SU-DHL-6 (cell line): ENCODE measurements around the gene ARHGAP20.

Experiments
- H2AFZ ChIP-seq: fragments of 200-600 bp; sonication (generic); 2 replicates; pipeline ENCODE4 v1.6.1; 2014; ENCODE audit warnings: low read depth, mild to moderate bottlenecking, moderate library complexity, mixed read lengths, antibody characterized with exemption, low read length; ENCODE audit not compliant: severe bottlenecking
- H3F3A ChIP-seq: fragments of 200-600 bp; shearing (Covaris generic); 2 replicates; pipeline ENCODE4 v1.6.0; 2016; ENCODE audit warnings: antibody characterized with exemption, mild to moderate bottlenecking; ENCODE audit not compliant: insufficient read depth
- H3K27ac ChIP-seq: fragments of 200-600 bp; sonication (generic); 2 replicates; pipeline ENCODE4 v1.5.1; 2016; ENCODE audit warnings: low read depth, mild to moderate bottlenecking, low read length, moderate library complexity, mixed read lengths
- H3K27me3 ChIP-seq: fragments of 200-600 bp; sonication (generic), shearing (Covaris generic); 2 replicates; pipeline ENCODE4 v1.6.0; 2014; ENCODE audit warnings: mild to moderate bottlenecking, low read length
- H3K36me3 ChIP-seq: fragments of 200-600 bp; sonication (generic); 2 replicates; pipeline ENCODE4 v1.6.1; 2014; ENCODE audit warnings: mild to moderate bottlenecking, low read length, mixed read lengths
- H3K4me2 ChIP-seq: fragments of 300-600, 200-600 bp; shearing (Covaris generic), sonication (generic); 2 replicates; pipeline ENCODE4 v1.6.0; 2014; ENCODE audit warnings: low read length, low read depth, mild to moderate bottlenecking; ENCODE audit not compliant: poor library complexity, severe bottlenecking
- H3K4me3 ChIP-seq: fragments of 200-600 bp; sonication (generic); 2 replicates; pipeline ENCODE4 v1.5.1; 2014; ENCODE audit warnings: antibody characterized with exemption, low read length, mild to moderate bottlenecking, mixed read lengths; ENCODE audit not compliant: insufficient read depth, poor library complexity, severe bottlenecking
- H3K79me2 ChIP-seq: fragments of 200-600 bp; sonication (generic); 2 replicates; pipeline ENCODE4 v1.6.1; 2014; ENCODE audit warnings: mild to moderate bottlenecking, low read length, moderate library complexity; ENCODE audit not compliant: insufficient read depth
- H3K9ac ChIP-seq: fragments of 200-600 bp; sonication (generic); 2 replicates; pipeline ENCODE4 v1.7.0; 2014; ENCODE audit warnings: mild to moderate bottlenecking, low read length
- H3K9me2 ChIP-seq: fragments of 200-600 bp; sonication (generic); replicated peaks from 2 replicates; pipeline ENCODE4 v1.6.1; 2014; ENCODE audit warnings: low read length; ENCODE audit not compliant: insufficient read depth
- H3K9me3 ChIP-seq: fragments of 200-600 bp; sonication (generic); 2 replicates; pipeline ENCODE4 v1.6.1; 2014; ENCODE audit warnings: low read length, mixed read lengths; ENCODE audit not compliant: insufficient read depth
- H4K20me1 ChIP-seq: fragments of 200-600 bp; sonication (generic); 2 replicates; pipeline ENCODE4 v1.6.1; 2014; ENCODE audit warnings: low read depth, mild to moderate bottlenecking, antibody characterized with exemption, low read length, moderate library complexity, mixed read lengths
- CTCF ChIP-seq: fragments of 200-600 bp; sonication (generic); IDR thresholded peaks from one replicate; pipeline ENCODE4 v1.5.1; 2017; ENCODE audit warnings: antibody characterized with exemption, mild to moderate bottlenecking, low read length, moderate library complexity; ENCODE audit not compliant: insufficient read depth, poor library complexity, severe bottlenecking
- EZH2phosphoT487 ChIP-seq: fragments of 200-600 bp; sonication (generic), shearing (Covaris generic); conservative IDR thresholded peaks from 2 replicates; pipeline ENCODE4 v1.6.1; 2018; ENCODE audit warnings: mild to moderate bottlenecking, antibody characterized with exemption, low read length, moderate library complexity, mixed read lengths

The ARHGAP20 gene

GRCh38 chr11:110711776-110712658 lies at the start of gene ARHGAP20:
TSS of gene ARHGAP20 (minus strand) at chr11:110712437. CDS start at chr11:110712231, 206 bp downstream.
- no peak for TF ChIP-seq CTCF
- no peak for TF ChIP-seq EZH2phosphoT487
- Histone ChIP-seq H2AFZ (peak within 1 kb of the TSS; percentile 91), H3K9ac (peak within 1 kb of the TSS; percentile 63), H3K79me2 (no peaks in the 10 kb centered on the region), H3K4me2 (peak within 1 kb of the TSS; percentile 68), H3K9me2 (no peaks in the 10 kb centered on the region), H3K4me3 (peak within 1 kb of the TSS; percentile 53), H3K27ac (no peak within 1 kb of the TSS), H4K20me1 (no peaks in the 10 kb centered on the region), H3K27me3 (no peaks in the 10 kb centered on the region), H3K9me3 (no peaks in the 10 kb centered on the region), H3F3A (no peaks in the 10 kb centered on the region; the same call in 1 of the 2 replicates), H3K36me3 (no peaks in the 10 kb centered on the region)

- H3K4me3 ChIP-seq = no peak overlapping the region
- H2AFZ ChIP-seq = no peak overlapping the region
- no peaks in the 10 kb centered on the region for H3F3A ChIP-seq
- TF ChIP-seq EZH2phosphoT487 (no peak), CTCF (no peak)
- no peaks in the 10 kb centered on the region for H4K20me1 ChIP-seq
- no peaks in the 10 kb centered on the region for H3K27me3 ChIP-seq
- no peak overlapping the region for H3K27ac ChIP-seq
- no peaks in the 10 kb centered on the region for H3K79me2 ChIP-seq
- H3K9me2 ChIP-seq = no peaks in the 10 kb centered on the region
- H3K36me3 ChIP-seq = no peaks in the 10 kb centered on the region
- no peak overlapping the region for H3K4me2 ChIP-seq
- no peaks in the 10 kb centered on the region for H3K9me3 ChIP-seq
- H3K9ac ChIP-seq = no peak overlapping the region
These were observed 49.8 kb upstream of the ARHGAP20 start for GRCh38 chr11:110761991-110762390.

DNA sequence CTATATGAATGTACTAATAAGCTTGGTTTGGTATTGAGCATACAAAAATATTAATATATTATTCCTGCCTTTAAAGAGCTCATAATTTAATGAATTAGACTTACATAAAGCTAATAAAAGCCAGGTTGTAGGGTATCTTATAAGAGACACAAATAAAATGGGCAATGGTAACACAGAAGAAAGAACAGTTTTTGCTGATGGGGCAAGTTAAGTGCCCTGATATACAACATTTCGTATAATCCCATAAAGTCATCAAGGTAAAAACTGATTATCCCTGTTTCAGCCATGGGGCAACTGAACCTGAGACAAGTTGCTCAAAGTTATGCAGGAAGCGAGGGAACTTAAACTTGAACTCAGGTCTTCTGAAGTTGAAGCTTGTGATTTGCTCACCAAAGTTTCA lies 48.9 kb upstream of the ARHGAP20 start:
- no peaks in the 10 kb centered on the region for H3K79me2 ChIP-seq
- H3K27ac ChIP-seq = no peak overlapping the region
- H3K4me2 ChIP-seq = no peak overlapping the region
- H2AFZ ChIP-seq = no peak overlapping the region
- TF ChIP-seq EZH2phosphoT487 (no peak), CTCF (no peak)
- no peaks in the 10 kb centered on the region for H3K27me3 ChIP-seq
- no peaks in the 10 kb centered on the region for H3K9me2 ChIP-seq
- H3K4me3 ChIP-seq = no peak overlapping the region
- no peaks in the 10 kb centered on the region for H4K20me1 ChIP-seq
- no peak overlapping the region for H3K9ac ChIP-seq
- H3F3A ChIP-seq = no peaks in the 10 kb centered on the region
- H3K9me3 ChIP-seq = no peaks in the 10 kb centered on the region
- H3K36me3 ChIP-seq = no peaks in the 10 kb centered on the region
